SK-N-SH (cell line): ENCODE data around the gene ELP4. TPM values are rescaled to one million over a fixed set of nuclear protein-coding genes. Genes with fewer than 3 reads are reported as not detected.

Experiments
- CTCF ChIA-PET: fragments of 300-600, 350-600 bp; formaldehyde crosslinking; extraction: SDS; loops from one replicate; lab custom pipeline; 2021; lab: Yijun Ruan, JAX
- POLR2A ChIA-PET: fragments of 350-600 bp; sonication (Branson Sonifier 250); formaldehyde crosslinking; extraction: SDS; loops from one replicate; lab custom pipeline; 2020; ENCODE audit warnings: antibody characterized with exemption, inconsistent platforms; lab: Yijun Ruan, JAX
- DNase-seq: peaks from one replicate; pipeline ENCODE4 v3.0.0; 2012
- H2AFZ ChIP-seq: fragments of 200-600 bp; sonication (generic); 2 replicates; pipeline ENCODE4 v1.8.1; 2016; ENCODE audit warnings: antibody characterized with exemption, mild to moderate bottlenecking, low read depth
- H3F3A ChIP-seq: fragments of 200-600 bp; sonication (generic); replicated peaks from 2 replicates; pipeline ENCODE3; 2016; ENCODE audit warnings: antibody characterized with exemption, mild to moderate bottlenecking; ENCODE audit not compliant: insufficient read depth
- H3K27ac ChIP-seq, 2 experiments: fragments of 200-500 bp in 1 of 2; fragments of 200-600 bp in 1 of 2; sonication (Bioruptor generic) in 1 of 2; sonication (generic), shearing (Covaris generic) in 1 of 2; 2 replicates each; pipeline versions ENCODE4 v1.5.1 to v1.6.1; 2014 to 2016; ENCODE audit warnings: low read depth in 2 of 2, inconsistent platforms in 1 of 2, low read length in 1 of 2, mild to moderate bottlenecking in 1 of 2, mixed read lengths in 1 of 2
- H3K27me3 ChIP-seq: fragments of 200-600 bp; sonication (generic), shearing (Covaris generic); 2 replicates; pipeline ENCODE4 v1.6.1; 2016; ENCODE audit warnings: mixed run types; ENCODE audit not compliant: insufficient read depth
- H3K36me3 ChIP-seq, 2 experiments: fragments of 200-500 bp in 1 of 2; fragments of 200-600 bp in 1 of 2; sonication (Bioruptor generic) in 1 of 2; sonication (generic) in 1 of 2; replicated peaks in 1 of 2; 2 replicates each; pipeline versions ENCODE3 to v1.5.1; 2014 to 2016; ENCODE audit warnings: low read length in 1 of 2, mild to moderate bottlenecking in 1 of 2; ENCODE audit not compliant: insufficient read depth in 2 of 2, control insufficient read depth in 1 of 2
- H3K4me1 ChIP-seq, 2 experiments: fragments of 200-500 bp in 1 of 2; fragments of 200-600 bp in 1 of 2; sonication (Bioruptor generic) in 1 of 2; sonication (generic), shearing (Covaris generic) in 1 of 2; 2 replicates each; pipeline versions ENCODE4 v1.5.1 to v1.6.1; 2014 to 2016; ENCODE audit warnings: low read depth in 1 of 2, low read length in 1 of 2, mixed run types in 1 of 2; ENCODE audit not compliant: insufficient read depth in 2 of 2, control insufficient read depth in 1 of 2
- H3K4me2 ChIP-seq: fragments of 200-600 bp; sonication (generic), shearing (Covaris generic); 2 replicates; pipeline ENCODE4 v1.6.1; 2017; ENCODE audit warnings: mixed run types
- H3K4me3 ChIP-seq, 2 experiments: fragments of 200-500 bp in 1 of 2; fragments of 200-600 bp in 1 of 2; sonication (Bioruptor generic) in 1 of 2; sonication (generic), shearing (Covaris generic) in 1 of 2; 2 replicates each; pipeline versions ENCODE4 v1.5.1 to v1.8.1; 2014 to 2016; ENCODE audit warnings: low read depth in 2 of 2, inconsistent platforms in 1 of 2, low read length in 1 of 2, mild to moderate bottlenecking in 1 of 2, mixed read lengths in 1 of 2, moderate library complexity in 1 of 2
- H3K79me2 ChIP-seq: fragments of 200-600 bp; sonication (generic); 2 replicates; pipeline ENCODE4 v1.8.1; 2017; ENCODE audit warnings: mild to moderate bottlenecking; ENCODE audit not compliant: insufficient read depth
- H3K9ac ChIP-seq: fragments of 200-600 bp; sonication (generic); 2 replicates; pipeline ENCODE4 v1.6.1; 2017; ENCODE audit warnings: mixed run types
- H3K9me2 ChIP-seq: fragments of 200-600 bp; sonication (generic); 2 replicates; pipeline ENCODE4 v1.6.1; 2017; ENCODE audit warnings: mixed run types
- H3K9me3 ChIP-seq: fragments of 200-600 bp; sonication (generic); 2 replicates; pipeline ENCODE4 v1.6.1; 2017; ENCODE audit warnings: mixed run types, mild to moderate bottlenecking, moderate library complexity
- H4K20me1 ChIP-seq: fragments of 200-600 bp; sonication (generic); 2 replicates; pipeline ENCODE4 v1.6.1; 2017; ENCODE audit warnings: mild to moderate bottlenecking, mixed run types; ENCODE audit not compliant: insufficient read depth
- EZH2phosphoT487 ChIP-seq: fragments of 200-600 bp; sonication (generic); IDR thresholded peaks from 2 replicates; pipeline ENCODE4 v1.6.1; 2017; ENCODE audit warnings: low read depth, mixed run types, mild to moderate bottlenecking, antibody characterized with exemption, moderate library complexity, borderline replicate concordance
- FOSL2 ChIP-seq: IDR thresholded peaks from 2 replicates; pipeline ENCODE4 v1.4.0; 2012; ENCODE audit warnings: low read depth, mild to moderate bottlenecking, moderate library complexity, borderline replicate concordance
- FOXM1 ChIP-seq: IDR thresholded peaks from 2 replicates; pipeline ENCODE4 v1.4.0; 2012; ENCODE audit warnings: low read depth, mild to moderate bottlenecking
- GABPA ChIP-seq: IDR thresholded peaks from 2 replicates; pipeline ENCODE4 v1.4.0; 2012; ENCODE audit warnings: low read depth, mild to moderate bottlenecking
- MEF2A ChIP-seq: IDR thresholded peaks from 2 replicates; pipeline ENCODE4 v1.4.0; 2012; ENCODE audit warnings: low read depth, borderline replicate concordance
- MXI1 ChIP-seq: IDR thresholded peaks from 2 replicates; pipeline ENCODE4 v1.6.1; 2012; ENCODE audit warnings: mild to moderate bottlenecking, low read depth, low read length, improper control_type of control experiment
- POLR2AphosphoS5 ChIP-seq: IDR thresholded peaks from 2 replicates; pipeline ENCODE4 v1.6.1; 2012; ENCODE audit warnings: low read depth, low read length
- RAD21 ChIP-seq: IDR thresholded peaks from 2 replicates; pipeline ENCODE4 v1.6.1; 2012; ENCODE audit warnings: mild to moderate bottlenecking, low read length
- RFX5 ChIP-seq: IDR thresholded peaks from 2 replicates; pipeline ENCODE4 v1.6.1; 2012; ENCODE audit warnings: mild to moderate bottlenecking, improper control_type of control experiment, low read length
- SIN3A ChIP-seq: IDR thresholded peaks from 2 replicates; pipeline ENCODE4 v1.6.1; 2012; ENCODE audit warnings: low read depth, mild to moderate bottlenecking, low read length, moderate library complexity, borderline replicate concordance
- SMC3 ChIP-seq: IDR thresholded peaks from 2 replicates; pipeline ENCODE4 v1.6.1; 2012; ENCODE audit warnings: low read depth, low read length, improper control_type of control experiment
- TCF12 ChIP-seq: IDR thresholded peaks from 2 replicates; pipeline ENCODE4 v1.4.0; 2012
- TEAD4 ChIP-seq: IDR thresholded peaks from 2 replicates; pipeline ENCODE4 v1.4.0; 2012; ENCODE audit warnings: mild to moderate bottlenecking, borderline replicate concordance; ENCODE audit not compliant: insufficient read depth
- YY1 ChIP-seq: IDR thresholded peaks from 2 replicates; pipeline ENCODE4 v1.4.0; 2012; ENCODE audit warnings: low read depth, mild to moderate bottlenecking
- WGBS: methylation state at CpG from one replicate; pipeline ENCODE4 v1.1.6; 2017; ENCODE audit warnings: low lambda C conversion rate; 5-methylcytosine and 5-hydroxymethylcytosine counted together
- polyA plus RNA-seq, 3 experiments: library from polyadenylated mRNA; depleted of rRNA; stranded (reverse); fragments of >200 nt; gene quantifications; 2 replicates each; pipeline ENCODE4 v1.2.3, GENCODE V29; 2012
- TF ChIP-seq, protein P1 (sequence below): fragments of 150-350 bp; IDR thresholded peaks from 2 replicates; pipeline ENCODE4 v1.6.1; 2016; ENCODE audit warnings: mild to moderate bottlenecking, low read depth, low read length
- TF ChIP-seq, protein P2 (sequence below): IDR thresholded peaks from 2 replicates; pipeline ENCODE4 v1.6.1; 2012; ENCODE audit warnings: mild to moderate bottlenecking, low read depth, low read length, moderate library complexity
- TF ChIP-seq, protein P3 (sequence below): IDR thresholded peaks from 2 replicates; pipeline ENCODE4 v1.4.0; 2012; ENCODE audit warnings: low read depth, borderline replicate concordance
- TF ChIP-seq, protein P4 (sequence below): IDR thresholded peaks from 2 replicates; pipeline ENCODE4; 2012
- TF ChIP-seq, protein P5 (sequence below): fragments of 200-600 bp; sonication (generic); IDR thresholded peaks from 2 replicates; pipeline ENCODE4 v1.6.1; 2017; ENCODE audit warnings: antibody characterized with exemption, mild to moderate bottlenecking, moderate library complexity

Gene ELP4
- polyA plus RNA-seq, 1 of the 3 experiments (the other 2 are of a cell fraction), result 7.0 TPM

DNA sequence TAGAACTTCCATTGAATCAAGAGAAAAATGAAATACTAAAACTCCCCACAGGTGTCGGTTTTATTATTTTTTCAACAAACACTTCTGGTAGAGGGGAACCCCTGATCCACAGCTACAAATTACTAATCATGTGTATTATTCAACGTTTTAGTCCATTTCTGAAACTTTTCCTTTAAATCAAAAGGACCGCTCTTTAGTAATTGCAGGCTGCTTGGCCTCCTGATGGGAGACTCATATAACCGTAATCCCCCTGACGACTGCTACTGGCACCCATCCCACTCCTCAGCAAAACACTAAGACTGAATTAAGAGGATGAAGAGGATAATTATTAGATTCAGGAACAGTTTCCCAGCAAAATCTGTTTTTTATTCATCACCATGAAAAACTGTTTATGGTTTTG, 255.2 kb downstream of the ELP4 start:
- no peaks in the 10 kb centered on the region for H3K9me2 ChIP-seq
- no peak overlapping the region for H3K4me2 ChIP-seq
- no peaks in the 10 kb centered on the region for H3F3A ChIP-seq
- no peak overlapping the region for H3K27ac ChIP-seq
- H3K4me1 ChIP-seq, result peaks cover 0 to 35% of the 10 kb centered on the region in 2 experiments; a peak in 1 of 4 replicates
- no peaks in the 10 kb centered on the region for H3K79me2 ChIP-seq
- H4K20me1 ChIP-seq, result no peaks in the 10 kb centered on the region
- TF ChIP-seq RAD21, result no peak
- TF ChIP-seq, protein P1, sequence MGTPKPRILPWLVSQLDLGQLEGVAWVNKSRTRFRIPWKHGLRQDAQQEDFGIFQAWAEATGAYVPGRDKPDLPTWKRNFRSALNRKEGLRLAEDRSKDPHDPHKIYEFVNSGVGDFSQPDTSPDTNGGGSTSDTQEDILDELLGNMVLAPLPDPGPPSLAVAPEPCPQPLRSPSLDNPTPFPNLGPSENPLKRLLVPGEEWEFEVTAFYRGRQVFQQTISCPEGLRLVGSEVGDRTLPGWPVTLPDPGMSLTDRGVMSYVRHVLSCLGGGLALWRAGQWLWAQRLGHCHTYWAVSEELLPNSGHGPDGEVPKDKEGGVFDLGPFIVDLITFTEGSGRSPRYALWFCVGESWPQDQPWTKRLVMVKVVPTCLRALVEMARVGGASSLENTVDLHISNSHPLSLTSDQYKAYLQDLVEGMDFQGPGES, result no peak
- no peak for TF ChIP-seq YY1
- no peak for TF ChIP-seq EZH2phosphoT487
- TF ChIP-seq GABPA, result no peak
- TF ChIP-seq RFX5, result no peak
- no peak overlapping the region for H3K4me3 ChIP-seq
- H2AFZ ChIP-seq, result no peak overlapping the region
- no peak for DNase-seq
- no peaks in the 10 kb centered on the region for H3K36me3 ChIP-seq
- H3K9me3 ChIP-seq, result no peaks in the 10 kb centered on the region
- H3K9ac ChIP-seq, result no peak overlapping the region
- WGBS, result 79% methylated on average over 5 of the region's 5 CpGs
- ChIA-PET POLR2A (no interaction called here), CTCF (no interaction called here)
- H3K27me3 ChIP-seq, result no peaks in the 10 kb centered on the region

DNA sequence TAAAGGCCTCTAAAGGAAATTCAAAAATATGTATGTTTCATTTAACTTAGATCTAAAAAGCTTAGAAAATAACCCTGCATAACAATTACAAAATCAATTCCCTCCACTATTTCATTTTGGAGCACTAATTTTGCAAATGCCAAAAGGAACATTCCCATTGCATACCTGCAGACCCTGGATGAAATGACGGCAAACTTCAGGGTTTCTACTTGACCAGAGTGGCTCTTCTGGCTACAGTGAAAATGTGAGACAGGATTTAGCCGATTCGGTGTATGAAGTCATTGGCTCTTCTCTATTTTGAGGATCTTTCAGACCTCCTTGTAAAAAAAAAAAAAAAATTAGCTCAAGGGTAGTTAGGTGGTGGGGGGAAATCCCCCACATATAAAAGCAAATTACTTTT, 257.5 kb downstream of the ELP4 start:
- Histone ChIP-seq H4K20me1 (no peaks in the 10 kb centered on the region), H3K79me2 (no peaks in the 10 kb centered on the region), H3K27me3 (no peaks in the 10 kb centered on the region), H3K4me3 (no peak overlapping the region), H3K27ac (no peak overlapping the region), H3F3A (no peaks in the 10 kb centered on the region), H3K9ac (no peak overlapping the region), H3K9me2 (no peaks in the 10 kb centered on the region), H3K9me3 (no peaks in the 10 kb centered on the region), H2AFZ (no peak overlapping the region), H3K36me3 (no peaks in the 10 kb centered on the region), H3K4me2 (no peak overlapping the region), H3K4me1 (peaks cover 0 to 35% of the 10 kb centered on the region in 2 experiments; a peak in 1 of 4 replicates)
- no peak for DNase-seq
- CTCF ChIA-PET, result interaction anchor here (0.9 kb wide), 1 partner anchor 90 kb away, joined by 3 read pairs; no protein-coding TSS in a partner anchor
- POLR2A ChIA-PET, result no interaction called here
- WGBS, result 89% methylated on average over 3 of the region's 3 CpGs
- TF ChIP-seq MEF2A (no peak), FOSL2 (no peak), RFX5 (no peak), GABPA (no peak), SIN3A (no peak), TEAD4 (no peak), FOXM1 (no peak), TCF12 (no peak), POLR2AphosphoS5 (no peak), YY1 (no peak), SMC3 (no peak), MXI1 (no peak)
- TF ChIP-seq, protein P2, sequence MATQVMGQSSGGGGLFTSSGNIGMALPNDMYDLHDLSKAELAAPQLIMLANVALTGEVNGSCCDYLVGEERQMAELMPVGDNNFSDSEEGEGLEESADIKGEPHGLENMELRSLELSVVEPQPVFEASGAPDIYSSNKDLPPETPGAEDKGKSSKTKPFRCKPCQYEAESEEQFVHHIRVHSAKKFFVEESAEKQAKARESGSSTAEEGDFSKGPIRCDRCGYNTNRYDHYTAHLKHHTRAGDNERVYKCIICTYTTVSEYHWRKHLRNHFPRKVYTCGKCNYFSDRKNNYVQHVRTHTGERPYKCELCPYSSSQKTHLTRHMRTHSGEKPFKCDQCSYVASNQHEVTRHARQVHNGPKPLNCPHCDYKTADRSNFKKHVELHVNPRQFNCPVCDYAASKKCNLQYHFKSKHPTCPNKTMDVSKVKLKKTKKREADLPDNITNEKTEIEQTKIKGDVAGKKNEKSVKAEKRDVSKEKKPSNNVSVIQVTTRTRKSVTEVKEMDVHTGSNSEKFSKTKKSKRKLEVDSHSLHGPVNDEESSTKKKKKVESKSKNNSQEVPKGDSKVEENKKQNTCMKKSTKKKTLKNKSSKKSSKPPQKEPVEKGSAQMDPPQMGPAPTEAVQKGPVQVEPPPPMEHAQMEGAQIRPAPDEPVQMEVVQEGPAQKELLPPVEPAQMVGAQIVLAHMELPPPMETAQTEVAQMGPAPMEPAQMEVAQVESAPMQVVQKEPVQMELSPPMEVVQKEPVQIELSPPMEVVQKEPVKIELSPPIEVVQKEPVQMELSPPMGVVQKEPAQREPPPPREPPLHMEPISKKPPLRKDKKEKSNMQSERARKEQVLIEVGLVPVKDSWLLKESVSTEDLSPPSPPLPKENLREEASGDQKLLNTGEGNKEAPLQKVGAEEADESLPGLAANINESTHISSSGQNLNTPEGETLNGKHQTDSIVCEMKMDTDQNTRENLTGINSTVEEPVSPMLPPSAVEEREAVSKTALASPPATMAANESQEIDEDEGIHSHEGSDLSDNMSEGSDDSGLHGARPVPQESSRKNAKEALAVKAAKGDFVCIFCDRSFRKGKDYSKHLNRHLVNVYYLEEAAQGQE, result no peak
- TF ChIP-seq, protein P3, sequence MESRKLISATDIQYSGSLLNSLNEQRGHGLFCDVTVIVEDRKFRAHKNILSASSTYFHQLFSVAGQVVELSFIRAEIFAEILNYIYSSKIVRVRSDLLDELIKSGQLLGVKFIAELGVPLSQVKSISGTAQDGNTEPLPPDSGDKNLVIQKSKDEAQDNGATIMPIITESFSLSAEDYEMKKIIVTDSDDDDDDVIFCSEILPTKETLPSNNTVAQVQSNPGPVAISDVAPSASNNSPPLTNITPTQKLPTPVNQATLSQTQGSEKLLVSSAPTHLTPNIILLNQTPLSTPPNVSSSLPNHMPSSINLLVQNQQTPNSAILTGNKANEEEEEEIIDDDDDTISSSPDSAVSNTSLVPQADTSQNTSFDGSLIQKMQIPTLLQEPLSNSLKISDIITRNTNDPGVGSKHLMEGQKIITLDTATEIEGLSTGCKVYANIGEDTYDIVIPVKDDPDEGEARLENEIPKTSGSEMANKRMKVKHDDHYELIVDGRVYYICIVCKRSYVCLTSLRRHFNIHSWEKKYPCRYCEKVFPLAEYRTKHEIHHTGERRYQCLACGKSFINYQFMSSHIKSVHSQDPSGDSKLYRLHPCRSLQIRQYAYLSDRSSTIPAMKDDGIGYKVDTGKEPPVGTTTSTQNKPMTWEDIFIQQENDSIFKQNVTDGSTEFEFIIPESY, result no peak
- TF ChIP-seq, protein P4, sequence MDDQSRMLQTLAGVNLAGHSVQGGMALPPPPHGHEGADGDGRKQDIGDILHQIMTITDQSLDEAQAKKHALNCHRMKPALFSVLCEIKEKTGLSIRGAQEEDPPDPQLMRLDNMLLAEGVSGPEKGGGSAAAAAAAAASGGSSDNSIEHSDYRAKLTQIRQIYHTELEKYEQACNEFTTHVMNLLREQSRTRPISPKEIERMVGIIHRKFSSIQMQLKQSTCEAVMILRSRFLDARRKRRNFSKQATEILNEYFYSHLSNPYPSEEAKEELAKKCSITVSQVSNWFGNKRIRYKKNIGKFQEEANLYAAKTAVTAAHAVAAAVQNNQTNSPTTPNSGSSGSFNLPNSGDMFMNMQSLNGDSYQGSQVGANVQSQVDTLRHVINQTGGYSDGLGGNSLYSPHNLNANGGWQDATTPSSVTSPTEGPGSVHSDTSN, result no peak
- TF ChIP-seq, protein P5, sequence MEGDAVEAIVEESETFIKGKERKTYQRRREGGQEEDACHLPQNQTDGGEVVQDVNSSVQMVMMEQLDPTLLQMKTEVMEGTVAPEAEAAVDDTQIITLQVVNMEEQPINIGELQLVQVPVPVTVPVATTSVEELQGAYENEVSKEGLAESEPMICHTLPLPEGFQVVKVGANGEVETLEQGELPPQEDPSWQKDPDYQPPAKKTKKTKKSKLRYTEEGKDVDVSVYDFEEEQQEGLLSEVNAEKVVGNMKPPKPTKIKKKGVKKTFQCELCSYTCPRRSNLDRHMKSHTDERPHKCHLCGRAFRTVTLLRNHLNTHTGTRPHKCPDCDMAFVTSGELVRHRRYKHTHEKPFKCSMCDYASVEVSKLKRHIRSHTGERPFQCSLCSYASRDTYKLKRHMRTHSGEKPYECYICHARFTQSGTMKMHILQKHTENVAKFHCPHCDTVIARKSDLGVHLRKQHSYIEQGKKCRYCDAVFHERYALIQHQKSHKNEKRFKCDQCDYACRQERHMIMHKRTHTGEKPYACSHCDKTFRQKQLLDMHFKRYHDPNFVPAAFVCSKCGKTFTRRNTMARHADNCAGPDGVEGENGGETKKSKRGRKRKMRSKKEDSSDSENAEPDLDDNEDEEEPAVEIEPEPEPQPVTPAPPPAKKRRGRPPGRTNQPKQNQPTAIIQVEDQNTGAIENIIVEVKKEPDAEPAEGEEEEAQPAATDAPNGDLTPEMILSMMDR, result no peak
